GM18867 (cell line): ENCODE measurements around the gene EFNA5.

ENCODE experiments used
- ATAC-seq: cut with Tn5 transposase; IDR thresholded peaks from one replicate; pipeline ENCODE4 v1.9.1; 2021; ENCODE audit warnings: mild to moderate bottlenecking, moderate library complexity; ENCODE audit not compliant: unreplicated experiment

The EFNA5 gene

DNA sequence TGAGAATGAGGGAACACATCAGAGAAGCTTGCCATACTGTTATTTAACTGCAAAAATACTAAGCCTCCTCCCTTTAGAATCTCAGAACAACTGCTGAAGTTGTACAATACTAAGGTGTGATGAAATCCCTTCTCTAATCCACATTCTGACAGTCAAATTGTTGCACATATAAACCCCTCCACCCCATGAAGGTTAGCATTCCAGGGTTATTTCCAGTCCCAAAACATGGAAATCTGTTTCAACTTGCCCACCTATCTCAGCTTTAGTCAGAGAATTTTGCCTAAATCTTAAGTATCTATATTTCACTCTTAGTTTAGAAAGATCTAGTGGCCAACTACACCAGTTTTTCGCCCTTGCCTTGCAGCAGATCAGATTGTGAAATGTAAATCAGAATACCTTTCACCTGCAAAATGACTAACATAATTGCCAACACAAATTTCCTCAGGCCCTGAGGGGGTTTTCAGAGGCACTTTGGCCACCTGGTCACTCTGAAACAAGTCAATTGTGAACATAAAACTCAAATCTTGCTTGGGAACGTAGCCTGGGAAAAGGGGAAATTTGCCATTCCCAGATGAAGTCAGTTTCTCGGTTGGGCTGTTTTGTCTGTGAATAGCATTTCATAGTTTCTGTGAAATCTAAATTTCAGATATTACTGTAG is 93.9 kb downstream of the EFNA5 start:
- no peak for ATAC-seq

DNA sequence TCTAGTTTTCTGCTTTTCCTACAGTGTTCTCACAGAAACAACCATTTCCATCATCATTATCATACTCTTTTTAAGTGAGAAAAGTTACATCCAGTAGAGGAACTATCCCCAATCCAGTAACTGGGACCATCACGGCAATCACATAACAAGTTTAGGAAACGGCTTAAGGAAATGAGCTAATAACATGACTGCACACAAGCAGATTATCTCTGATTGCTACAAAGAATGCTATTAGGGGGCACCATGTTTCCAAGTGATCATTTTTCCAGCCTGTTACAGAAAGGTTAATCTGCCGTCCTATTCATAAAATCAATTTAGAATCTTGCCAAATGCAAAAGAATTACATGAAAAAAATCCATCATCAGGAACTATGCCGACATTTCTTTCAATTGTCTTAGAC is 94.6 kb downstream of the EFNA5 start:
- no peak for ATAC-seq

DNA sequence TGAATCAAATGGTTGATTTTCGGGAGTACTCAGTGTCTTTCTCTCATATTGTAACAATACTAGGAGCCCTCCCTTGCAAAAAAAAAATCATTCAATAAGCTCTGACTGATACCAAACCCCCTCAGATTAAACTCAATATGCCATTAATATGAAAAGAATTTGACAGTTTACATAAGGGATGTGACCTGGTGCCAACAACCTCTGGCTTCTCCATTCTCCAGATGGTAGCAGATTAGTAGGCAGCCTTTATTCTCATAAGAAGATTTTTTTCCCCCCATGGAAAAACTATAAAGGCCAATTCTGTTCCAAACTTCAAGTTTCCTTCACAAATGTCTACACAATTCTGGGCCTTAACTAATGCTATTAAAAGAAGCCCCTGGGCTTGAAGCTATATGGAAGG is 96.5 kb downstream of the EFNA5 start:
- no peak for ATAC-seq

DNA sequence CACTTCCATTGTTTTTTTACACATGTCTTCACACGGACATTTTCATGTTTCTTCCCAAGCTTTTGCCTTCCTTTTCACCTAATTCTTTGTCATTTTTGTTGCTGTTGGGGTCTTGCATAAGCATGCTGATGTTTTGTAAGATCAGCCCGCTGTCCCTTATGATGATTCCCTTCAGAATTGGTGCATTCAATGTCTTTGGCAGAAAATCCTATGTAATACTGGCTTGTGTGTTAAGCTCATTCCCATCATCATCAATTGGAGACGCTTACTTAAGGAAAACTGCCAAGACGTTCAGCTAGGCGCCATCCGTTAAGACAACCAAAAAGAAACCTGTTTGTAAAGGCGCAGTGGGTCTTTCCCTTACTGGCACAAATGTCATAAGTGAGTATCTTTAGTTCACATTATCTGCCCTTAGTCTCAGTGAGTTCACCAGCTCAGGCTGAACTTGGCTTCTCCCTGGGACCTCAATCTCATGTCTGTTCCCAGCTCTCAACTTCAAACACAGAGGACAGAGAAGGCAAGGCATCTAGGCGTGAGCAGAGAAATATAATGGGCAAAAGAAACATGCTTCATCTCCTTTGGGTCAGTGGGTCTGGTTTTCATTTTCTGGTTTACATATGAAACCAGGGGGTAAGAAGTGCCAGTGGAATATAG is 97.9 kb downstream of the EFNA5 start:
- ATAC-seq, result no peak

DNA sequence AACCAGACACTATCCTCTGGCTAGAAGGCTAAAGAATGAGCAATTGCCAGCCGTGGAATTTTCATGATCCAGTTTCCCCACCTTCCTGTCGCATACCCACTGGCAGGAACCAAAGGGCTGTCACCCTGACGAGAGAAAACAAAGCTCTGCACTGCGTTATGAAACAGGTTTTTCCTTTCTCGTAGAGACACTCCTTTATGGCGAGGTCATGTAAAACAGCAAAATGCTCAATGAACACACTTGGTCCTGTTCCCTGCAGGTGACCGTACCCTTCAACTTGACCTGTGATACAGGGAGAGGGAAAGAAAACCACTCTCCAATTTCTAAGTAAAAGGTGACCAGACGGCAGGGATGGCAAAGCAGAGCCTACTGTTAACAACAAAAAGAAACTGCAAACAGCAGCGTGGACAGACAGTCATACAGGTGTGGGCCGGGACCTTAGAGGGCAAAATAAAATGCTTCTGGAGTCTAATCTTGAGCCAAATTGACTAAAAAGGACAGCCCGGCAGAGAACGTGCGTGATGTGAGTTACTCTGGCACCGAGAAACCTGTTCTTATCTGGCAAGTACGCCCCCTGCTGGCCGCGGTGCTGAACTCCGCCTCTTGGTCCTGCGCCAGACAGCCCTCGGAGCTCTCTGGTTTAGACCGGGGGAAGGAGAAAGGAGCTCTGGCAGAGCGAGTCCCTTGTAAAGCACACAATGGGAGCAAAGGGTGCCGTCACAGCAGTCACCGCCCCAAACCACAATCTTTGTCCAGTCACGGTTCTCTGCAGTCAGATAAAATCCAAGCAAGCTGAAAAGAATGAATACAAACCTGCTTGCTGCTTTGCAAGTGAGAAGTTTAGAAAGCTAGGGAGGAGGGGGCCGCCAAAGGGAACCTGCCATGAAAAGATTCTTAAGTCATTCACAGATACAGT is 98.9 kb downstream of the EFNA5 start:
- ATAC-seq, result peak; percentile 69

DNA sequence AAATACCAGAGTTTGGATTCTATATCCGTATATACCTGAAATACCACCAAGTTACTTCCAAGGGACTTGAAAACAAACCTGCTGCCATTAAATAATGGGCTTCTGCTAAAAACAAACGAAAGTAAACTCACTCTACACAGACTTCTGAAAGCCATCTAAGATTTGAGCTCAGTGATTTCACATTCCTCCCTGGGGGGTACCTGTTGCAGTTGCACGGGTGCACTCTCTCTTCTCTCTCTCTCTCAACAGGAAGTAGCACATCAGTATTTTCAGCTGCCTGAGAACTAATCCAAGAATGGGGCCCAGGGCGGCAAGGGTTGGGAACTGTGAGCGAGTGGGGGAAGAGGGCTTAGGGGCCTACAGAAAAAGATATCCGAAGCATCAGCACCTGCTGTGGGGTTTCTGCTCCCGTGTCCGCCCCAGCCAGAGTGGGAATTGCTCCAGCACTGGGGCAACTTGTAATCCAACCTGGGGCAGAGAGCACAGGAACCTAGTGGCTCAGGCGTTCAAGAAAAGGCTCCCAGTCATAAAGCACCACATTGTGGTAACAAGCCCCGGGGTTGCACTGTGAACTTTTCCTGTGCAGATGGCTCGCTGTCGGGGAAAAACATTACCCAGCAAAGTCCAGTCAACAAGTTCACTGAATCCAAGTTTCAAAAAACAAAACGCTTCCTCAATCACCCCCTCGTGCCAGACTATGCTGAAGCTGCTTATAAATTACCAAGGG is 99.8 kb downstream of the EFNA5 start:
- ATAC-seq, result peak; percentile 82

DNA sequence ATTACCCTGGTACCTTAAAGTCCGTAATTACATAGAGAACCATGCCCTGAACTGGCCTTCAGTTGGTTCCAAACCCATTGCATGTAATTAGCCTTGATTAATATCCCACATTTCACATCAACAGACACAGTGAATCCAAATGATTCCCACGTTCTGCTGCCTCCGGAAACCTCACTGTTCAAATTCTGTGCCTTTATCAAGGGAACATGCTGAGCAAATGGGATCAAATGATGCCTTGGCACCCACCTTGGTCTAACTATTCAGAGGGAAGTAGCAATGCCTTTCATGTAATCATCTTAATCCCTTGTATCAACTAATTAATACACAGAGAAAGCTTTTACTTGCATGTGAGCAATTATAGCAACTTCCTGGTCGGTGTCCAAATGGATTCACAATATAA is 100.6 kb downstream of the EFNA5 start:
- ATAC-seq, result no peak

DNA sequence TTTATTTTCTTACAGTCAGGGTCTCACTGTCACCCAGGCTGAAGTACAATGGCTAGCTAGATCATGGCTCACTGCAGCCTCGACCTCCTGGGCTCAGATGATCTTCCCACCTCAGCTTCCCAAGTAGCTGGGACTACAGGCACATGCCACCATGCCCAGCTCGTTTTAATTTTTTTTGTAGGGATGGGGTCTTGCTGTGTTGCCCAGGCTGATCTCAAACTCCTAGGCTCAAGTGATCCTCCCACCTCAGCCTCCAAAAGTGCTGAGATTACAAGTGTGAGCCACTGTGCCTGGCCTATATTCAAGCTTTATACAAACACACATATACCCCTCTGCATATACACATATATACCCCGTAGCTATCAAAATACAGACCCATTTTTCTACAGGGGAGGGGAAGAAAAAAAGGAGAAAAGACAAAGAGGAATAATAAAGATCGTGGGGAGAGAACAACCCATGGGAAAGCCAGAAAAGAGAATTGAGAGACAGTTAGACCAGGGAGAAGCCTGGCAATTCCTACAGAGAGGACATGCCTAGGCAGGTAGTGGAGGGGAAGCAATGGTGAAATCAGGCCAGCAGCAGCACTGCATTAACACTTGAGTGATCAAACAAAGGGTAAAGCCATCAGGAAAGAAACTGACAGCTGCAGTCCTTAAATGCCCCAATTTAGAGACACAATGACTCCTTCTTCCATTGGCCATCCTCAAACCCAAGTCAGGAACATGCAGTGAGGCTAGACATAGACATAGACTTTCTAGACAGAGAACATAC is 102.7 kb downstream of the EFNA5 start:
- ATAC-seq, result no peak

DNA sequence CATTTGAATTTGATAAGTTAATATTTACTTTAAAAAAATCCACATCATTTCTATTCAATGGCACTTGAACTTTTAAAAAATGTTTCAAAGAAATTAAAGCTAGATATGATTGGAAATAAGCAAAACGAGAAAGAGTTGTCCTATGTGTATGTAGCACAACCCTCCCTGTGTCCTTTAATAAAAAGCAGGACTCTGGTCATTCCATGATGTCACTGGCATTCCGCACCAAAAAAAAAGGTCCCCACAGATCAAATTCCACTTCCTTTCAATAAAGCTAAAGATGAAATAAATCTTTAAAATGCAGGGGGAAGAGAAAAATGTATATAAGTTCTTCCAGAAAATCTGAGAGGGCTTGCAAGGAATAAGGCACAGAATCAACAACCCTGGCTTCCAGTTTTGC is 103.8 kb downstream of the EFNA5 start:
- ATAC-seq, result no peak

DNA sequence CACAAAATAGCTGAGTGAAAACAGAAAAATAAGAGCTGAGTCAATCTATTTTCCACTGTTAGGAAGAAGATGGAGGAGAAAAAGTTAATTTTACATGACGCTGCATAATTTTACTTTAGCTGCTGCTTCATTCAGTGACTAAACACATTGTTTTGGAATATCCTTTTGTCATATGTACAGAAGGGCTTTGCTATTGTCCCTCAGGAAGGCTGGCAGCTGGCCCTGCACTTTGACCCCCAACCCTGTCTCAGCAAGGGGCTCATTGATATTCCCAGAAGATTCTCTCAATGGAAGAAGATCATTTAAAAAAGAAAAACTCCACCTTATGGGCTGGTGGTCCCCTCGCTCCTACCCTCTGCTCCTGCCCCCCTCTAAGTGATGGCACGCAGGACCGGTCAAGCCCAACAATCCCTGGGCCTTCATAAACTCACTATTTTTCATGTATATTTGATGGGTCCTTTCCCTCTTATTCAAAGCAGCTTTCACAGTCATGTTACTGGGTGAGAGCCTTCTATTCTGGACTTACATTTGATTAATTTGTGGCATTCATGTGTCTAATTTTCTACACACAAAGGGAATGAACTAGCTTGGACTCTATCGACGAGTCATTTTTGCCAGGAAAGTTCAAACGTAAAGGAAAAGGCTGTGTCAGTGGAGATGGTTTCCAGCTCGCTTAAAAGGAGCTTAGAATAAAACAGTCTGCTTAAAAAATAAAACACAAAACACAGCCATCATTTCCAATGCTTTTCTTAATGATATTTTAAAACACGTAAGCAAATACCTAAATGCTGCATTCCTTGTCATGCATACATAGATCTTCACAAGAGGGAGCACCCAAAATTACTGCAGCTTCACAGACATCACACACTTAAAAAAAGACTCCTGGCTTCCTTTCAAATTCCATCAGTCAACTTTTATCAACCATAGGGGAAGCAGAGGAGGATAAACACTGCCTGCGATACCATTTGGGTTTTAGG is 104.7 kb downstream of the EFNA5 start:
- ATAC-seq, result no peak

DNA sequence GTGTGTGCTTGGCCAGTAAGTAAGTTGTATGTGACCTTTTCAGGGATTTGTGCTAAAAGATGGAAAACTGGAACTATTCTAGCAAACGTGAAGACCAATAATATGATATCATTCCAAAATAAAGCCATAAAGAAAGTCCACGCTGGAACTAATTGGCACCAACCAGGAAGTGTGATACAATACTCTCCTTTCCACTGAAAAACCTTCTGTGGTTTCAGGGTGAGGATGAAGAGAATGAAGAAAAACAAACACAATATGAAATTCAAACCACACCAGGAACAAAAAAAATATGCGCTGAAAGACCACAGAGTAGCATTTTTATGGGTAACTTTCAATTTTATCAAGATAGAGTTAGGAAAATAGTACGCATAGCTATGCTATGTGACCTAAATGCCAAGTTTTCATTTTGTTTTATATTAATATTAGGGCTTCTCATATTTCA is 105.8 kb downstream of the EFNA5 start:
- ATAC-seq, result no peak

DNA sequence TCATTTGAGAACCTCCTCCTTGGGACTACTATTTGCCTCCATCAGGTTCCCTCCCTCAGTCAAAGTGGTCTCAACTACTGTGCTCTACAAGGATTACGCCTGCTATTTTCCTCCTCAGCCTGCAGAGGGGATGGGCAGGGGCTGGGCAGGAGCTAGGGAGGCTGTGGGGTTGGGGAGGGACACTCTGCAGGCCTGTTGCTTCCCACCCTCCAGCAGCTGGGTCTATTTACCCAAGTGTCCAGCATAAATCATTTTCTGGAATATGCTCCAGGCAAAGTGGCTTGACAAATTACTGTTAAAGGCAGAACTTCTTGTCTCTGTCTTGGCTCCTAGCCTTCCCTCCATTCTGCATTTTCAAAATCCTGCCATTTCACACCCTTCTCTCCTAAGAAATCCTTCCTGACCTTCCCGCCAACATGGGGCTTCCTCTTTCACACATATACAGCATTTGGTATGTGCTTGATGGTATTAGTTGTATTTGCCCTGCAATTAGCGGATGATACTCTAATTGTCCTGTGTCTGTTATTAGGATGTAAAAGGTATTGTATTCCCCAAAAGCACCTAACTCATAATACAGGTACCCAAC is 106.7 kb downstream of the EFNA5 start:
- ATAC-seq, result no peak

DNA sequence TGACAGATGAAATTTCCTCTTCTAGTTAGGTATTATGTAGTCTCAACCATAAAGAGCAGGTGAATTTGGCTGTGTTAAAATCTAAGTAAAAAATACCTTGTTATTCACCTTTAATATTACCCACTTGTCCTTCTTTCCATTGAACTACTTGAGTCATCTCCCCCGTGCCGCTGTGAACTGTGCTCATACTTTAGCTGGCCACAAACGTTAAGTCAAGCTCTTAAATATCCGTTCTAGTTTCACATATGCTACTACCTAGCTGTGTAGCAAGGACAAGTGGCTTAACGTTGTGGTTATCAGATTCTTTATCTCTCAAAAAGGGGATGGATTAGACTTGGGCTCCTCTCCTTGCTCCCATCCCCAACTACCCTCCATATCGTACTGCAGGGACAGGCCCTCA is 110.4 kb downstream of the EFNA5 start:
- no peak for ATAC-seq

DNA sequence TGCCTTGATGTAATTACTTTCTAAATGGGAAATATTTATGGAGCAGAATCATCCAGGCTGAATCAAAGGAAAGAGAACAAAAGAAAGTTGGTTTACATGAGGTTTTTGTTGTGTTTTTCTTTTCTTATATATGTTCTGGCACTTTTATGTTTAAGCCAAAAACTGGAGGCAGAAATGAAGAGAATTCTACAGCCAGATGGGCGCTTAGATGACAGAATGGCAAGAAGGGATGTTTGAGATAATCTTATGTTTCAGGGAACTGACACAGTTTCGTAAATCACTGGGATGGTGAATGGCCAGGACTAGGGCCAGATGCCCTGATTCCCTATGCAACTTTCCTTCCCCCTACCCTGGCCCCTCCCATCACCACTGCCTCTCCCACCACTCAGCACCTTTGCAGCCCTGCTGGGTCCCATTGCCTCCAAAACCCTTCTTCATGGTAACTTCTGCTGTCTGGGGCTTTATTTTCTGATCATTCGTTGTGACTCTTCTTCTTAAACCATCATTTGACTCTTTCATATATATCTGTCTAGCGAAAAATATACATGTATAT is 111.8 kb downstream of the EFNA5 start:
- ATAC-seq, result no peak

DNA sequence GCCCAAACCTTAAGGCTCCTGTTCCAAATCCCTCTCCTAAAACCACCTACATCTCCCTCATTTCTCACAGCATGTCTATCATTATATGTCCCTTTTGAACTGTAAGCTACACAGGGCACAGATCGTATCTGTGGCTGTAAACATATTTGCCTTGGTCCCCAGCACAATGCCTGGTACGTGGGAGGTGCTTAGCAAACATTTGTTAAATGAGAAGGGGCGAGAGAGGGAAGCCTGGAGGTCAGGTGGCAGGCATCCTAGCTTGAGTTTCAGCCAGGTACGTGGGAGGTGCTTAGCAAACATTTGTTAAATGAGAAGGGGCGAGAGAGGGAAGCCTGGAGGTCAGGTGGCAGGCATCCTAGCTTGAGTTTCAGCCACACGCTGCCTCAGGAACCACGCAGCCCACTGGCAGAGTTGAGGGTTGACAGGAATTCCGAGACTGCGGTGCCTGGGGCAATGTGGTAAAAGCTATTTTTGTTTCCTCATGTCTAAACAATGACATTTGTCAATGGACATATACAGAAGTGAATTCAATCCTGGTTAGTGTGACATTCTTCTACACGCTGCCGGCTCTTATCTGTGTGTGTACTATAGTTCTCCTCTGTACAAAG is 113.6 kb downstream of the EFNA5 start:
- ATAC-seq, result no peak

DNA sequence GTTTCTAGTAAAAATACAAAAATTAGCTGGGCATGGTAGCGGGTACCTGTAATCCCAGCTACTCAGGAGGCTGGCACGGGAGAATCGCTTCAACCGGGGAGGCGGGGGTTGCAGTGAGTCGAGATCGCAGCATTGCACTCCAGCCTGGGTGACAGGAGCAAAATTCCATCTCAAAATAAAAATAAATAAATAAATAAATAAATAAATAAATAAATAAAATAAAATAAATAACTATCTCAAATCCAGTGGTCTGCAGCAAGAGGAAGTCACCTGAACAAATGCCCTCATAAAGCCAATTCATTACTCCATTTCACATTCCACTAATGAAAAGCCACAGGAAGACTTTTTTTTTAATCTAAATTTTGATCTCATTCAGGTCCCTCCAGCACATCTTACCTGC is 114.2 kb downstream of the EFNA5 start:
- no peak for ATAC-seq

DNA sequence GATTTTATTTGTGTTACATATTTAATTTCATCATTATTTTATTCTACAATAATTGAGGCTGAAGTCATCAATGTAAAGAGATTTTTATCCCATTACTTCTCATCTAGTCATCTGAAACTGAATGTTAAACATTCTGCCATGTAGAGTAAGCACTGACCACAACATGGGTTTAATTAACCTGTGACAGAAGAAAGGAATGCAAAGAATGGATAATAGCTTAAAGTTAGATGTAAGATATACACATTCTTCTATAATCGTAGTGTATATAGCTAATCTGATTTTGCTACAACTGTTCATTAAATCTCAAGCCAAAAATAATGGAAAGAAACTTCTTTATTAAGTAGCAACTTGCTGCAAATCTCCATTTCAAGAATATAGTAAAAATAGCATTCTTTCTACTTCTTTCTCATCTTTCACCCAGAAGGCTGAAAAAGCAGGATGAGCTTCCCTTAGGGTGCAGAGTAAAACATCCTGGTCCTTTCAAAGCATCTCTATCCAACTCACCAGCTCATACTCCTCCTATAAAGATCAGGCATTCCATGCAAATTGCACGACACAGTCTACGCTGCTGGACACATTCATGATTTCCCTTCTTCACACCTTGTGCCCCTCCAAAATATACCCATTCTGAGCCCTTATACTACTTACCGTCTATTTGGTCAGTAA is 115.2 kb downstream of the EFNA5 start:
- ATAC-seq, result no peak
